ENCODE data around the gene HSPA9. TPM values are rescaled to one million over a fixed set of nuclear protein-coding genes. Genes with fewer than 3 reads are reported as not detected.

Gene HSPA9
- total RNA-seq, 1 experiment from 2014 or later, result 414 TPM

DNA sequence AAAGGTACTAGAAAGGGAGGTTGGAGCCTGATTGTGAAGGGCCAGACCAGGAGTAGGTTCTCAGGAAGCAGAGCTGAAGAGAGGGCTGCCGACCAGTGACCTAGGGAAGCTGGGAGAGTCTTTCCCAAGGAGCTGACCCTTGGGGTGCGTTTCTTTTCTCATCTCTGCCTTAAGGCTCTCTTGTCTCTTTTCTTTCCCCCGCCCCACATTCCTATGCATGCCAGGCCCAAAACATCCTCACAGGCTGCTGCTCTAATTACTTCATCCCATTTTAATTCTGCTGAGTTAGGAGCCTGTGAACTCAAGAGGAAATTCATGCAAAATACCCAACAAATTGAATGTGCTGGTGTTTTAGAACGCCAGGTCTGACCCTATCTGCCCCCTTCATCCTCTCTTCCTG lies 46.9 kb upstream of the HSPA9 start:
- Mint-ChIP-seq H3K27me3 (ENCODE audit: low read depth) (peaks cover 1% of the 10 kb centered on the region; the same call in 1 of the 2 replicates), H3K4me1 (peaks cover 10% of the 10 kb centered on the region), H3K4me3 (no peak overlapping the region), H3K36me3 (no peaks in the 10 kb centered on the region), H3K27ac (no peak overlapping the region; the same call in 1 of the 2 replicates), H3K9me3 (no peaks in the 10 kb centered on the region)
- POLR2A ChIA-PET, result no interaction called here
- no peak for DNase-seq (ENCODE audit: low spot score)
- peak; percentile 78 for ATAC-seq
- CTCF ChIA-PET, result interaction anchor here (0.6 to 2.0 kb wide), 5 partner anchors 11 to 167 kb away, joined by 3 to 13 read pairs (median 4); no protein-coding TSS in a partner anchor
- TF ChIP-seq ZNF138 (CRISPR knock-in tag; conservative IDR thresholded peaks at IDR 0.05), result no peak
- TF ChIP-seq, protein P1, sequence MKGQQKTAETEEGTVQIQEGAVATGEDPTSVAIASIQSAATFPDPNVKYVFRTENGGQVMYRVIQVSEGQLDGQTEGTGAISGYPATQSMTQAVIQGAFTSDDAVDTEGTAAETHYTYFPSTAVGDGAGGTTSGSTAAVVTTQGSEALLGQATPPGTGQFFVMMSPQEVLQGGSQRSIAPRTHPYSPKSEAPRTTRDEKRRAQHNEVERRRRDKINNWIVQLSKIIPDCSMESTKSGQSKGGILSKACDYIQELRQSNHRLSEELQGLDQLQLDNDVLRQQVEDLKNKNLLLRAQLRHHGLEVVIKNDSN (CRISPR knock-in tag; IDR thresholded peaks at IDR 0.05), result no peak
- TF ChIP-seq ZNF232 (CRISPR knock-in tag; IDR thresholded peaks at IDR 0.05), result no peak
- no peak for TF ChIP-seq GRHL2 (CRISPR knock-in tag; IDR thresholded peaks at IDR 0.05; ENCODE audit: insufficient replicate concordance, severe bottlenecking)
- TF ChIP-seq, protein P2, sequence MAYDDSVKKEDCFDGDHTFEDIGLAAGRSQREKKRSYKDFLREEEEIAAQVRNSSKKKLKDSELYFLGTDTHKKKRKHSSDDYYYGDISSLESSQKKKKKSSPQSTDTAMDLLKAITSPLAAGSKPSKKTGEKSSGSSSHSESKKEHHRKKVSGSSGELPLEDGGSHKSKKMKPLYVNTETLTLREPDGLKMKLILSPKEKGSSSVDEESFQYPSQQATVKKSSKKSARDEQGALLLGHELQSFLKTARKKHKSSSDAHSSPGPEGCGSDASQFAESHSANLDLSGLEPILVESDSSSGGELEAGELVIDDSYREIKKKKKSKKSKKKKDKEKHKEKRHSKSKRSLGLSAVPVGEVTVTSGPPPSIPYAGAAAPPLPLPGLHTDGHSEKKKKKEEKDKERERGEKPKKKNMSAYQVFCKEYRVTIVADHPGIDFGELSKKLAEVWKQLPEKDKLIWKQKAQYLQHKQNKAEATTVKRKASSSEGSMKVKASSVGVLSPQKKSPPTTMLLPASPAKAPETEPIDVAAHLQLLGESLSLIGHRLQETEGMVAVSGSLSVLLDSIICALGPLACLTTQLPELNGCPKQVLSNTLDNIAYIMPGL (CRISPR knock-in tag; IDR thresholded peaks at IDR 0.05), result no peak
- no peak for TF ChIP-seq FOXP1 (CRISPR knock-in tag; IDR thresholded peaks at IDR 0.05; ENCODE audit: borderline replicate concordance)
- TF ChIP-seq, protein P3, sequence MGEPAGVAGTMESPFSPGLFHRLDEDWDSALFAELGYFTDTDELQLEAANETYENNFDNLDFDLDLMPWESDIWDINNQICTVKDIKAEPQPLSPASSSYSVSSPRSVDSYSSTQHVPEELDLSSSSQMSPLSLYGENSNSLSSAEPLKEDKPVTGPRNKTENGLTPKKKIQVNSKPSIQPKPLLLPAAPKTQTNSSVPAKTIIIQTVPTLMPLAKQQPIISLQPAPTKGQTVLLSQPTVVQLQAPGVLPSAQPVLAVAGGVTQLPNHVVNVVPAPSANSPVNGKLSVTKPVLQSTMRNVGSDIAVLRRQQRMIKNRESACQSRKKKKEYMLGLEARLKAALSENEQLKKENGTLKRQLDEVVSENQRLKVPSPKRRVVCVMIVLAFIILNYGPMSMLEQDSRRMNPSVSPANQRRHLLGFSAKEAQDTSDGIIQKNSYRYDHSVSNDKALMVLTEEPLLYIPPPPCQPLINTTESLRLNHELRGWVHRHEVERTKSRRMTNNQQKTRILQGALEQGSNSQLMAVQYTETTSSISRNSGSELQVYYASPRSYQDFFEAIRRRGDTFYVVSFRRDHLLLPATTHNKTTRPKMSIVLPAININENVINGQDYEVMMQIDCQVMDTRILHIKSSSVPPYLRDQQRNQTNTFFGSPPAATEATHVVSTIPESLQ (CRISPR knock-in tag; IDR thresholded peaks at IDR 0.05), result no peak
- TF ChIP-seq, protein P4, sequence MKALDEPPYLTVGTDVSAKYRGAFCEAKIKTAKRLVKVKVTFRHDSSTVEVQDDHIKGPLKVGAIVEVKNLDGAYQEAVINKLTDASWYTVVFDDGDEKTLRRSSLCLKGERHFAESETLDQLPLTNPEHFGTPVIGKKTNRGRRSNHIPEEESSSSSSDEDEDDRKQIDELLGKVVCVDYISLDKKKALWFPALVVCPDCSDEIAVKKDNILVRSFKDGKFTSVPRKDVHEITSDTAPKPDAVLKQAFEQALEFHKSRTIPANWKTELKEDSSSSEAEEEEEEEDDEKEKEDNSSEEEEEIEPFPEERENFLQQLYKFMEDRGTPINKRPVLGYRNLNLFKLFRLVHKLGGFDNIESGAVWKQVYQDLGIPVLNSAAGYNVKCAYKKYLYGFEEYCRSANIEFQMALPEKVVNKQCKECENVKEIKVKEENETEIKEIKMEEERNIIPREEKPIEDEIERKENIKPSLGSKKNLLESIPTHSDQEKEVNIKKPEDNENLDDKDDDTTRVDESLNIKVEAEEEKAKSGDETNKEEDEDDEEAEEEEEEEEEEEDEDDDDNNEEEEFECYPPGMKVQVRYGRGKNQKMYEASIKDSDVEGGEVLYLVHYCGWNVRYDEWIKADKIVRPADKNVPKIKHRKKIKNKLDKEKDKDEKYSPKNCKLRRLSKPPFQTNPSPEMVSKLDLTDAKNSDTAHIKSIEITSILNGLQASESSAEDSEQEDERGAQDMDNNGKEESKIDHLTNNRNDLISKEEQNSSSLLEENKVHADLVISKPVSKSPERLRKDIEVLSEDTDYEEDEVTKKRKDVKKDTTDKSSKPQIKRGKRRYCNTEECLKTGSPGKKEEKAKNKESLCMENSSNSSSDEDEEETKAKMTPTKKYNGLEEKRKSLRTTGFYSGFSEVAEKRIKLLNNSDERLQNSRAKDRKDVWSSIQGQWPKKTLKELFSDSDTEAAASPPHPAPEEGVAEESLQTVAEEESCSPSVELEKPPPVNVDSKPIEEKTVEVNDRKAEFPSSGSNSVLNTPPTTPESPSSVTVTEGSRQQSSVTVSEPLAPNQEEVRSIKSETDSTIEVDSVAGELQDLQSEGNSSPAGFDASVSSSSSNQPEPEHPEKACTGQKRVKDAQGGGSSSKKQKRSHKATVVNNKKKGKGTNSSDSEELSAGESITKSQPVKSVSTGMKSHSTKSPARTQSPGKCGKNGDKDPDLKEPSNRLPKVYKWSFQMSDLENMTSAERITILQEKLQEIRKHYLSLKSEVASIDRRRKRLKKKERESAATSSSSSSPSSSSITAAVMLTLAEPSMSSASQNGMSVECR (CRISPR knock-in tag; IDR thresholded peaks at IDR 0.05; ENCODE audit: borderline replicate concordance), result no peak
- TF ChIP-seq GABPB1 (CRISPR knock-in tag; IDR thresholded peaks at IDR 0.05), result no peak
- no peak for TF ChIP-seq GTF2I (CRISPR knock-in tag; conservative IDR thresholded peaks at IDR 0.05)
- TF ChIP-seq ESRRA (CRISPR knock-in tag; IDR thresholded peaks at IDR 0.05; ENCODE audit: borderline replicate concordance), result no peak
- TF ChIP-seq, protein P5, sequence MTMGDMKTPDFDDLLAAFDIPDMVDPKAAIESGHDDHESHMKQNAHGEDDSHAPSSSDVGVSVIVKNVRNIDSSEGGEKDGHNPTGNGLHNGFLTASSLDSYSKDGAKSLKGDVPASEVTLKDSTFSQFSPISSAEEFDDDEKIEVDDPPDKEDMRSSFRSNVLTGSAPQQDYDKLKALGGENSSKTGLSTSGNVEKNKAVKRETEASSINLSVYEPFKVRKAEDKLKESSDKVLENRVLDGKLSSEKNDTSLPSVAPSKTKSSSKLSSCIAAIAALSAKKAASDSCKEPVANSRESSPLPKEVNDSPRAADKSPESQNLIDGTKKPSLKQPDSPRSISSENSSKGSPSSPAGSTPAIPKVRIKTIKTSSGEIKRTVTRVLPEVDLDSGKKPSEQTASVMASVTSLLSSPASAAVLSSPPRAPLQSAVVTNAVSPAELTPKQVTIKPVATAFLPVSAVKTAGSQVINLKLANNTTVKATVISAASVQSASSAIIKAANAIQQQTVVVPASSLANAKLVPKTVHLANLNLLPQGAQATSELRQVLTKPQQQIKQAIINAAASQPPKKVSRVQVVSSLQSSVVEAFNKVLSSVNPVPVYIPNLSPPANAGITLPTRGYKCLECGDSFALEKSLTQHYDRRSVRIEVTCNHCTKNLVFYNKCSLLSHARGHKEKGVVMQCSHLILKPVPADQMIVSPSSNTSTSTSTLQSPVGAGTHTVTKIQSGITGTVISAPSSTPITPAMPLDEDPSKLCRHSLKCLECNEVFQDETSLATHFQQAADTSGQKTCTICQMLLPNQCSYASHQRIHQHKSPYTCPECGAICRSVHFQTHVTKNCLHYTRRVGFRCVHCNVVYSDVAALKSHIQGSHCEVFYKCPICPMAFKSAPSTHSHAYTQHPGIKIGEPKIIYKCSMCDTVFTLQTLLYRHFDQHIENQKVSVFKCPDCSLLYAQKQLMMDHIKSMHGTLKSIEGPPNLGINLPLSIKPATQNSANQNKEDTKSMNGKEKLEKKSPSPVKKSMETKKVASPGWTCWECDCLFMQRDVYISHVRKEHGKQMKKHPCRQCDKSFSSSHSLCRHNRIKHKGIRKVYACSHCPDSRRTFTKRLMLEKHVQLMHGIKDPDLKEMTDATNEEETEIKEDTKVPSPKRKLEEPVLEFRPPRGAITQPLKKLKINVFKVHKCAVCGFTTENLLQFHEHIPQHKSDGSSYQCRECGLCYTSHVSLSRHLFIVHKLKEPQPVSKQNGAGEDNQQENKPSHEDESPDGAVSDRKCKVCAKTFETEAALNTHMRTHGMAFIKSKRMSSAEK (CRISPR knock-in tag; IDR thresholded peaks at IDR 0.05; ENCODE audit: borderline replicate concordance), result no peak
- no peak for TF ChIP-seq ZNF671 (CRISPR knock-in tag; IDR thresholded peaks at IDR 0.05)
- no peak for TF ChIP-seq ZNF121 (CRISPR knock-in tag; IDR thresholded peaks at IDR 0.05)
- TF ChIP-seq, protein P6, sequence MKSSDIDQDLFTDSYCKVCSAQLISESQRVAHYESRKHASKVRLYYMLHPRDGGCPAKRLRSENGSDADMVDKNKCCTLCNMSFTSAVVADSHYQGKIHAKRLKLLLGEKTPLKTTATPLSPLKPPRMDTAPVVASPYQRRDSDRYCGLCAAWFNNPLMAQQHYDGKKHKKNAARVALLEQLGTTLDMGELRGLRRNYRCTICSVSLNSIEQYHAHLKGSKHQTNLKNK (CRISPR knock-in tag; IDR thresholded peaks at IDR 0.05), result no peak
- TF ChIP-seq, protein P7, sequence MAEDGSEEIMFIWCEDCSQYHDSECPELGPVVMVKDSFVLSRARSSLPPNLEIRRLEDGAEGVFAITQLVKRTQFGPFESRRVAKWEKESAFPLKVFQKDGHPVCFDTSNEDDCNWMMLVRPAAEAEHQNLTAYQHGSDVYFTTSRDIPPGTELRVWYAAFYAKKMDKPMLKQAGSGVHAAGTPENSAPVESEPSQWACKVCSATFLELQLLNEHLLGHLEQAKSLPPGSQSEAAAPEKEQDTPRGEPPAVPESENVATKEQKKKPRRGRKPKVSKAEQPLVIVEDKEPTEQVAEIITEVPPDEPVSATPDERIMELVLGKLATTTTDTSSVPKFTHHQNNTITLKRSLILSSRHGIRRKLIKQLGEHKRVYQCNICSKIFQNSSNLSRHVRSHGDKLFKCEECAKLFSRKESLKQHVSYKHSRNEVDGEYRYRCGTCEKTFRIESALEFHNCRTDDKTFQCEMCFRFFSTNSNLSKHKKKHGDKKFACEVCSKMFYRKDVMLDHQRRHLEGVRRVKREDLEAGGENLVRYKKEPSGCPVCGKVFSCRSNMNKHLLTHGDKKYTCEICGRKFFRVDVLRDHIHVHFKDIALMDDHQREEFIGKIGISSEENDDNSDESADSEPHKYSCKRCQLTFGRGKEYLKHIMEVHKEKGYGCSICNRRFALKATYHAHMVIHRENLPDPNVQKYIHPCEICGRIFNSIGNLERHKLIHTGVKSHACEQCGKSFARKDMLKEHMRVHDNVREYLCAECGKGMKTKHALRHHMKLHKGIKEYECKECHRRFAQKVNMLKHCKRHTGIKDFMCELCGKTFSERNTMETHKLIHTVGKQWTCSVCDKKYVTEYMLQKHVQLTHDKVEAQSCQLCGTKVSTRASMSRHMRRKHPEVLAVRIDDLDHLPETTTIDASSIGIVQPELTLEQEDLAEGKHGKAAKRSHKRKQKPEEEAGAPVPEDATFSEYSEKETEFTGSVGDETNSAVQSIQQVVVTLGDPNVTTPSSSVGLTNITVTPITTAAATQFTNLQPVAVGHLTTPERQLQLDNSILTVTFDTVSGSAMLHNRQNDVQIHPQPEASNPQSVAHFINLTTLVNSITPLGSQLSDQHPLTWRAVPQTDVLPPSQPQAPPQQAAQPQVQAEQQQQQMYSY (CRISPR knock-in tag; IDR thresholded peaks at IDR 0.05), result no peak
- TF ChIP-seq CREM (CRISPR knock-in tag; IDR thresholded peaks at IDR 0.05), result no peak
- TF ChIP-seq, protein P8, sequence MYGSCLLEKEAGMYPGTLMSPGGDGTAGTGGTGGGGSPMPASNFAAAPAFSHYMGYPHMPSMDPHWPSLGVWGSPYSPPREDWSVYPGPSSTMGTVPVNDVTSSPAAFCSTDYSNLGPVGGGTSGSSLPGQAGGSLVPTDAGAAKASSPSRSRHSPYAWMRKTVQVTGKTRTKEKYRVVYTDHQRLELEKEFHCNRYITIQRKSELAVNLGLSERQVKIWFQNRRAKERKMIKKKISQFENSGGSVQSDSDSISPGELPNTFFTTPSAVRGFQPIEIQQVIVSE (CRISPR knock-in tag; IDR thresholded peaks at IDR 0.05; ENCODE audit: borderline replicate concordance), result no peak

Measured in WTC11 (cell line).